SKM-1 (cell line): ENCODE data around the gene PANK2.
"Not testable (repeated sequence)": the region's sequence is repeated elsewhere in the genome, so short reads cannot be mapped to it uniquely, and the experiment has no call there.

Experiments used
- DNase-seq: peaks from one replicate; lab custom pipeline; 2025; ENCODE audit not compliant: unreplicated experiment; lab: John Stamatoyannopoulos, UW

The PANK2 gene

GRCh38 chr20:3901028-3901705, 12.0 kb downstream of the PANK2 start:
- peak; percentile 39 for DNase-seq

- no peak for DNase-seq
Measured at GRCh38 chr20:3901706-3902440, 12.7 kb downstream of the PANK2 start.

GRCh38 chr20:3902446-3902845, 13.3 kb downstream of the PANK2 start:
- no peak for DNase-seq

GRCh38 chr20:3904224-3904623, 15.0 kb downstream of the PANK2 start:
- DNase-seq = no peak

GRCh38 chr20:3904857-3905256, 15.7 kb downstream of the PANK2 start:
- DNase-seq = no peak

GRCh38 chr20:3906744-3907721, 17.8 kb downstream of the PANK2 start:
- DNase-seq = not testable (repeated sequence)

- no peak for DNase-seq
Measured at GRCh38 chr20:3908667-3909066, 19.5 kb downstream of the PANK2 start.

- no peak for DNase-seq
Measured at GRCh38 chr20:3909952-3910366, 20.8 kb downstream of the PANK2 start.

- no peak for DNase-seq
Measured at GRCh38 chr20:3910853-3911252, 21.7 kb downstream of the PANK2 start.

- no peak for DNase-seq
Measured at GRCh38 chr20:3911956-3912355, 22.8 kb downstream of the PANK2 start.

- no peak for DNase-seq
Measured at GRCh38 chr20:3914446-3914845, 25.3 kb downstream of the PANK2 start.

- DNase-seq = no peak
Measured at GRCh38 chr20:3915691-3916090, 26.5 kb downstream of the PANK2 start.

- DNase-seq = no peak
Measured at GRCh38 chr20:3916364-3916763, 27.2 kb downstream of the PANK2 start.

GRCh38 chr20:3919352-3919751, 30.2 kb downstream of the PANK2 start:
- no peak for DNase-seq

GRCh38 chr20:3922223-3922982, 33.2 kb downstream of the PANK2 start:
- no peak for DNase-seq

- no peak for DNase-seq
Measured at GRCh38 chr20:3922983-3923339, 33.8 kb downstream of the PANK2 start.

- DNase-seq = no peak
Measured at GRCh38 chr20:3923818-3924217, 34.6 kb downstream of the PANK2 start.

- DNase-seq = no peak
Measured at GRCh38 chr20:3924304-3925112, 35.3 kb downstream of the PANK2 start.

- no peak for DNase-seq
Measured at GRCh38 chr20:3925113-3925695, 36.0 kb downstream of the PANK2 start.
